ENCODE results near the gene SOX10. TPM values are rescaled to one million over a fixed set of nuclear protein-coding genes. Genes with fewer than 3 reads are reported as not detected.

Gene SOX10
- total and polyA plus RNA-seq, 2 of the 4 experiments (the other 2 are of a cell fraction): not detected

GRCh38 chr22:38006906-38007305, 22.6 kb upstream of the SOX10 start:
- Histone ChIP-seq H4K91ac (ENCODE audit: insufficient read depth, low read depth, low read length) (no peak overlapping the region), H4K8ac (ENCODE audit: low read depth in 2 of 2, low read length in 2 of 2) (no peak overlapping the region), H3K4me2 (ENCODE audit: low read depth, low read length) (no peak overlapping the region), H3K9me3 (ENCODE audit: control insufficient read depth, insufficient read depth, low read length) (no peaks in the 10 kb centered on the region), H3K56ac (ENCODE audit: extremely low read depth, insufficient read depth, low read length) (no peak overlapping the region), H3K23ac (ENCODE audit: low read depth, low read length) (no peak overlapping the region), H3K36me3 (ENCODE audit: control insufficient read depth, insufficient read depth, low read length) (no peaks in the 10 kb centered on the region), H2AK9ac (replicated peaks; ENCODE audit: low read depth, low read length, poor library complexity) (no peak overlapping the region), H2AK5ac (ENCODE audit: low read depth, low read length) (no peak overlapping the region), H3K4me1 (ENCODE audit: control insufficient read depth, insufficient read depth, low read length) (no peaks in the 10 kb centered on the region), H3K27me3 (ENCODE audit: control insufficient read depth, insufficient read depth, low read length) (peaks cover 21% of the 10 kb centered on the region), H3K9ac (ENCODE audit: low read depth, low read length) (no peak overlapping the region), H4K20me1 (ENCODE audit: insufficient read depth, low read length) (no peaks in the 10 kb centered on the region), H3K4me3 (ENCODE audit: insufficient read depth, low read depth, low read length) (no peak overlapping the region), H2BK120ac (ENCODE audit: low read depth, low read length) (no peak overlapping the region), H3K79me1 (ENCODE audit: low read depth in 1 of 2, low read length in 2 of 2) (no peaks in the 10 kb centered on the region), H2BK15ac (ENCODE audit: low read depth, low read length) (no peak overlapping the region), H2BK5ac (ENCODE audit: low read depth, low read length, poor library complexity, severe bottlenecking) (no peak overlapping the region), H2BK20ac (ENCODE audit: low read depth, low read length) (no peak overlapping the region), H3K4ac (ENCODE audit: low read depth, low read length) (no peak overlapping the region), H2AFZ (replicated peaks; ENCODE audit: low read length, poor library complexity) (peak overlapping the region; percentile 51), H3K14ac (replicated peaks; ENCODE audit: low read depth, low read length) (no peak overlapping the region), H3K27ac (ENCODE audit: insufficient read depth, low read length) (no peak overlapping the region), H3K9me1 (ENCODE audit: insufficient read depth, low read length) (no peaks in the 10 kb centered on the region), H4K5ac (ENCODE audit: low read depth, low read length) (no peak overlapping the region), H3K18ac (ENCODE audit: low read depth, low read length) (no peak overlapping the region)
- ChIA-PET POLR2A (ENCODE audit: unreplicated experiment) (no interaction called here), CTCF (no interaction called here)
- WGBS, 2 experiments (ENCODE audit: extremely low coverage in 2 of 2, insufficient read length in 1 of 2): 60% methylated on average over 1 of the region's 3 CpGs; no CpG with 5 or more reads in 1 of the 2 experiments
- in situ Hi-C loops (cut with MboI; ENCODE audit: low sequenced_read_pairs) (no loop called here), intact Hi-C loops (cut with micrococcal nuclease) (no loop called here), dilution Hi-C loops (cut with HindIII; ENCODE audit: low sequenced_read_pairs, unreplicated experiment) (no loop called here)
- TF ChIP-seq POLR2A (IDR thresholded peaks at IDR 0.05; ENCODE audit: low read depth, low read length): no peak
- no peak for TF ChIP-seq SMC3 (IDR thresholded peaks at IDR 0.05; ENCODE audit: low read depth, low read length)
- TF ChIP-seq, protein P1, sequence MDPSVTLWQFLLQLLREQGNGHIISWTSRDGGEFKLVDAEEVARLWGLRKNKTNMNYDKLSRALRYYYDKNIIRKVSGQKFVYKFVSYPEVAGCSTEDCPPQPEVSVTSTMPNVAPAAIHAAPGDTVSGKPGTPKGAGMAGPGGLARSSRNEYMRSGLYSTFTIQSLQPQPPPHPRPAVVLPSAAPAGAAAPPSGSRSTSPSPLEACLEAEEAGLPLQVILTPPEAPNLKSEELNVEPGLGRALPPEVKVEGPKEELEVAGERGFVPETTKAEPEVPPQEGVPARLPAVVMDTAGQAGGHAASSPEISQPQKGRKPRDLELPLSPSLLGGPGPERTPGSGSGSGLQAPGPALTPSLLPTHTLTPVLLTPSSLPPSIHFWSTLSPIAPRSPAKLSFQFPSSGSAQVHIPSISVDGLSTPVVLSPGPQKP (IDR thresholded peaks at IDR 0.05; ENCODE audit: borderline replicate concordance, low read depth, low read length): no peak
- no peak for TF ChIP-seq MAFK (IDR thresholded peaks at IDR 0.05; ENCODE audit: low read depth, low read length)
- TF ChIP-seq CEBPB (IDR thresholded peaks at IDR 0.05; ENCODE audit: low read depth, low read length): no peak
- TF ChIP-seq NFE2L2 (IDR thresholded peaks at IDR 0.05; ENCODE audit: low read depth, low read length): no peak
- TF ChIP-seq RCOR1 (IDR thresholded peaks at IDR 0.05; ENCODE audit: insufficient replicate concordance, low read length): no peak
- no peak for TF ChIP-seq MAZ (IDR thresholded peaks at IDR 0.05; ENCODE audit: borderline replicate concordance, low read depth, low read length)
- TF ChIP-seq, protein P2, sequence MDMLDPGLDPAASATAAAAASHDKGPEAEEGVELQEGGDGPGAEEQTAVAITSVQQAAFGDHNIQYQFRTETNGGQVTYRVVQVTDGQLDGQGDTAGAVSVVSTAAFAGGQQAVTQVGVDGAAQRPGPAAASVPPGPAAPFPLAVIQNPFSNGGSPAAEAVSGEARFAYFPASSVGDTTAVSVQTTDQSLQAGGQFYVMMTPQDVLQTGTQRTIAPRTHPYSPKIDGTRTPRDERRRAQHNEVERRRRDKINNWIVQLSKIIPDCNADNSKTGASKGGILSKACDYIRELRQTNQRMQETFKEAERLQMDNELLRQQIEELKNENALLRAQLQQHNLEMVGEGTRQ (IDR thresholded peaks at IDR 0.05; ENCODE audit: low read depth, low read length): no peak
- TF ChIP-seq RFX5 (IDR thresholded peaks at IDR 0.05; ENCODE audit: low read depth, low read length): no peak
- no peak for TF ChIP-seq FOS (IDR thresholded peaks at IDR 0.05; ENCODE audit: low read depth, low read length)
- no peak for TF ChIP-seq RAD21 (IDR thresholded peaks at IDR 0.05; ENCODE audit: low read length)
- BruUV-seq (replicated peaks): no TSS peak
- ATAC-seq (ENCODE audit: low read depth) (no peak), DNase-seq (no peak)
